H1 (cell line): ENCODE results near the gene SLC9A7.

ENCODE experiments used
- BACH1 ChIP-seq: IDR thresholded peaks from 2 replicates; pipeline ENCODE4 v1.6.1; 2012; ENCODE audit warnings: low read length, improper control_type of control experiment
- CEBPB ChIP-seq: IDR thresholded peaks from 2 replicates; pipeline ENCODE4 v1.6.1; 2012; ENCODE audit warnings: low read depth, low read length
- CREB1 ChIP-seq: IDR thresholded peaks from 2 replicates; pipeline ENCODE4 v1.6.1; 2012; ENCODE audit warnings: inconsistent platforms
- EZH2 ChIP-seq: fragments of 200-600 bp; sonication (generic); IDR thresholded peaks from 2 replicates; pipeline ENCODE4 v1.7.1; 2012; ENCODE audit warnings: low read depth, mild to moderate bottlenecking, moderate library complexity, low read length, inconsistent platforms; ENCODE audit not compliant: severe bottlenecking
- JUND ChIP-seq: IDR thresholded peaks from 2 replicates; pipeline ENCODE4 v1.6.1; 2011; ENCODE audit warnings: mild to moderate bottlenecking, improper control_type of control experiment, low read length
- RAD21 ChIP-seq, 2 experiments: IDR thresholded peaks in 1 of 2; conservative IDR thresholded peaks in 1 of 2; 2 replicates each; pipeline ENCODE4 v1.6.1; 2011; ENCODE audit warnings: low read depth in 2 of 2, low read length in 2 of 2, improper control_type of control experiment in 1 of 2, inconsistent platforms in 1 of 2, mild to moderate bottlenecking in 1 of 2, moderate library complexity in 1 of 2
- RNF2 ChIP-seq: fragments of 200-900, 300-1000 bp; sonication (generic); IDR thresholded peaks from 2 replicates; pipeline ENCODE4 v1.7.1; 2016; ENCODE audit warnings: borderline replicate concordance, low read depth, mild to moderate bottlenecking, antibody characterized with exemption, low read length; ENCODE audit not compliant: poor library complexity, severe bottlenecking; ENCODE audit errors: missing control alignments
- SRF ChIP-seq: IDR thresholded peaks from 2 replicates; pipeline ENCODE4 v1.6.1; 2011; ENCODE audit warnings: mild to moderate bottlenecking, low read depth, low read length, moderate library complexity
- YY1 ChIP-seq: IDR thresholded peaks from 2 replicates; pipeline ENCODE4 v1.6.1; 2011; ENCODE audit warnings: low read depth, mild to moderate bottlenecking, low read length
- TF ChIP-seq, protein P1 (sequence below), 3 experiments: IDR thresholded peaks; 1 replicate in 2 of 3; 2 replicates in 1 of 3; pipeline versions ENCODE4 v1.5.1 to v1.6.1; 2011; ENCODE audit warnings: low read length in 3 of 3, mild to moderate bottlenecking in 3 of 3, inconsistent platforms in 2 of 3, low read depth in 1 of 3, moderate library complexity in 1 of 3; ENCODE audit not compliant: insufficient read depth in 1 of 3; ENCODE audit errors: control extremely low read depth in 1 of 3

DNA sequence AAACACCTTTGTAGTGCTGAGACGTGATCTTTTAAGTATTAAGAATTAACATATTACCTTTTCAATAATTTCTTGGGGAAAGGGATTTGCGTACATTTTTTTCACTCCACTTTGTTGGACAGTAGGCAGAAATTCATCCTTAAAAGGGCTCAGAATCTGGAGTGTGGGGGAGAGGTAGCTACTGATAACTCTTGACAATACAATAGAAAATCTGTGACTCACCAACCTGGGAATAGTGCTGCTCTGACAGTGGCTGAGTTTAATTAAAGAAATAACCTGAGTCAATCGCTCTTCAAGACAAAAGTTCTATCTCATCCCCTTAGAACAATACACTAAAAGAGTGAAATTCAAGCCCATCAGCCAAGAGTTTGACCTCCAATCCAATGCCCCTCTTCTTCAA is 60.2 kb downstream of the SLC9A7 start:
- no peak for TF ChIP-seq EZH2
- TF ChIP-seq SRF, result no peak
- TF ChIP-seq, protein P1, sequence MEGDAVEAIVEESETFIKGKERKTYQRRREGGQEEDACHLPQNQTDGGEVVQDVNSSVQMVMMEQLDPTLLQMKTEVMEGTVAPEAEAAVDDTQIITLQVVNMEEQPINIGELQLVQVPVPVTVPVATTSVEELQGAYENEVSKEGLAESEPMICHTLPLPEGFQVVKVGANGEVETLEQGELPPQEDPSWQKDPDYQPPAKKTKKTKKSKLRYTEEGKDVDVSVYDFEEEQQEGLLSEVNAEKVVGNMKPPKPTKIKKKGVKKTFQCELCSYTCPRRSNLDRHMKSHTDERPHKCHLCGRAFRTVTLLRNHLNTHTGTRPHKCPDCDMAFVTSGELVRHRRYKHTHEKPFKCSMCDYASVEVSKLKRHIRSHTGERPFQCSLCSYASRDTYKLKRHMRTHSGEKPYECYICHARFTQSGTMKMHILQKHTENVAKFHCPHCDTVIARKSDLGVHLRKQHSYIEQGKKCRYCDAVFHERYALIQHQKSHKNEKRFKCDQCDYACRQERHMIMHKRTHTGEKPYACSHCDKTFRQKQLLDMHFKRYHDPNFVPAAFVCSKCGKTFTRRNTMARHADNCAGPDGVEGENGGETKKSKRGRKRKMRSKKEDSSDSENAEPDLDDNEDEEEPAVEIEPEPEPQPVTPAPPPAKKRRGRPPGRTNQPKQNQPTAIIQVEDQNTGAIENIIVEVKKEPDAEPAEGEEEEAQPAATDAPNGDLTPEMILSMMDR (IDR thresholded peaks at IDR 0.05; ENCODE audit: control extremely low read depth in 1 of 3, insufficient read depth in 1 of 3, low read depth in 1 of 3, low read length in 3 of 3), result no peak
- no peak for TF ChIP-seq CEBPB
- TF ChIP-seq RAD21 (IDR thresholded peaks at IDR 0.05 in 1 of 2, conservative IDR thresholded peaks at IDR 0.05 in 1 of 2; ENCODE audit: low read depth in 2 of 2, low read length in 2 of 2), result no peak
- TF ChIP-seq BACH1, result no peak
- TF ChIP-seq CREB1, result no peak
- no peak for TF ChIP-seq YY1
- no peak for TF ChIP-seq JUND
- no peak for TF ChIP-seq RNF2
